ENCODE data around the gene PXK. TPM values are rescaled to one million over a fixed set of nuclear protein-coding genes. Genes with fewer than 3 reads are reported as not detected.
A peak's percentile ranks its signal among the peaks of the same experiment; 100 is the strongest.

Gene PXK
- total RNA-seq, 2 donors from 2014 or later = 9.3 to 11.4 TPM

- Histone ChIP-seq H3K9me3 (no peaks in the 10 kb centered on the region), H3K36me3 (no peaks in the 10 kb centered on the region)
- intact Hi-C loops (cut with DNase I) = no loop called here
Observed at GRCh38 chr3:58441514-58442450, 109.1 kb downstream of the PXK start.

GRCh38 chr3:58452176-58452575 is 119.5 kb downstream of the PXK start:
- H3K9me3 ChIP-seq = no peaks in the 10 kb centered on the region
- intact Hi-C loops (cut with DNase I) = no loop called here
- DNase-seq = no peak
- H3K4me3 ChIP-seq = no peak overlapping the region
- no peak overlapping the region for H3K9ac ChIP-seq (ENCODE audit: low read depth in 2 of 2, low read length in 2 of 2)
- H3K27me3 ChIP-seq = no peaks in the 10 kb centered on the region
- no peak overlapping the region for H3K27ac ChIP-seq
- no peaks in the 10 kb centered on the region for H3K36me3 ChIP-seq
- H3K4me1 ChIP-seq = no peaks in the 10 kb centered on the region
- TF ChIP-seq CTCF (IDR thresholded peaks at IDR 0.05) = no peak

More at GRCh38 chr3:58441514-58442450, 109.1 kb downstream of the PXK start:
- TF ChIP-seq CTCF (IDR thresholded peaks at IDR 0.05) = no peak
- no peaks in the 10 kb centered on the region for H3K4me1 ChIP-seq
- H3K4me3 ChIP-seq = no peak overlapping the region
- no peak overlapping the region for H3K9ac ChIP-seq (ENCODE audit: low read depth in 2 of 2, low read length in 2 of 2)
- H3K27me3 ChIP-seq = no peaks in the 10 kb centered on the region
- no peak overlapping the region for H3K27ac ChIP-seq
- no peak for DNase-seq

DNA sequence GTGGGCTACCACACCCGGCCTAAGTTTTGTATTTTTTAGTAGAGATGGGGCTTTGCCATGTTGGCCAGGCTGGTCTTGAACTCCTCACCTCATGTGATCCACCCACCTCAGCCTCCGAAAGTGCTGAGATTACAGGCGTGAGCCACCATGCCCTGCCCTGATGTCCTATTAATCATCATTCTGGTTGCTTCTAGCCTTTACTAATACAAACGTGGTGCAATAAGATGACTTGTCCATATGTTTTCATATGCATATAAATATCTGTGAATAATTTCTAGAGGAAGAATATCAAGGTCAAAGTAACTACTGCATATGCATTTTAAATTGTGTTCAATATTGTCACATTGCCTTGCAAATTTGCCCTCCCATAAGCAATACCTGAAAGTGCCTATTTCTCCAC is 126.5 kb downstream of the PXK start:
- Histone ChIP-seq H3K9me3 (no peaks in the 10 kb centered on the region), H3K9ac (ENCODE audit: low read depth in 2 of 2, low read length in 2 of 2) (no peak overlapping the region), H3K27me3 (no peaks in the 10 kb centered on the region), H3K36me3 (no peaks in the 10 kb centered on the region), H3K4me1 (no peaks in the 10 kb centered on the region), H3K27ac (no peak overlapping the region), H3K4me3 (no peak overlapping the region)
- DNase-seq = no peak
- TF ChIP-seq CTCF (IDR thresholded peaks at IDR 0.05) = no peak
- intact Hi-C loops (cut with DNase I) = no loop called here

GRCh38 chr3:58462829-58463180 is 130.1 kb downstream of the PXK start:
- no peaks in the 10 kb centered on the region for H3K4me1 ChIP-seq
- H3K9ac ChIP-seq (ENCODE audit: low read depth in 2 of 2, low read length in 2 of 2) = no peak overlapping the region
- H3K27ac ChIP-seq = no peak overlapping the region
- intact Hi-C loops (cut with DNase I) = loop anchor here (5.0 kb wide), 1 partner anchor 69 kb away; no protein-coding TSS in a partner anchor
- DNase-seq = no peak
- H3K4me3 ChIP-seq = no peak overlapping the region
- no peaks in the 10 kb centered on the region for H3K9me3 ChIP-seq
- no peaks in the 10 kb centered on the region for H3K36me3 ChIP-seq
- H3K27me3 ChIP-seq = no peaks in the 10 kb centered on the region
- no peak for TF ChIP-seq CTCF (IDR thresholded peaks at IDR 0.05)

GRCh38 chr3:58463181-58463941 is 130.7 kb downstream of the PXK start:
- Histone ChIP-seq H3K4me1 (no peaks in the 10 kb centered on the region), H3K27me3 (no peaks in the 10 kb centered on the region), H3K4me3 (peak overlapping the region; percentile 1), H3K36me3 (no peaks in the 10 kb centered on the region), H3K9ac (ENCODE audit: low read depth in 2 of 2, low read length in 2 of 2) (no peak overlapping the region), H3K9me3 (no peaks in the 10 kb centered on the region), H3K27ac (no peak overlapping the region)
- intact Hi-C loops (cut with DNase I) = loop anchor here (5.0 kb wide), 1 partner anchor 69 kb away; no protein-coding TSS in a partner anchor
- DNase-seq = peak; percentile 85
- TF ChIP-seq CTCF (IDR thresholded peaks at IDR 0.05) = peak; percentile 76
